ENCODE measurements around the gene PARD3B.

PARD3B gene

DNA sequence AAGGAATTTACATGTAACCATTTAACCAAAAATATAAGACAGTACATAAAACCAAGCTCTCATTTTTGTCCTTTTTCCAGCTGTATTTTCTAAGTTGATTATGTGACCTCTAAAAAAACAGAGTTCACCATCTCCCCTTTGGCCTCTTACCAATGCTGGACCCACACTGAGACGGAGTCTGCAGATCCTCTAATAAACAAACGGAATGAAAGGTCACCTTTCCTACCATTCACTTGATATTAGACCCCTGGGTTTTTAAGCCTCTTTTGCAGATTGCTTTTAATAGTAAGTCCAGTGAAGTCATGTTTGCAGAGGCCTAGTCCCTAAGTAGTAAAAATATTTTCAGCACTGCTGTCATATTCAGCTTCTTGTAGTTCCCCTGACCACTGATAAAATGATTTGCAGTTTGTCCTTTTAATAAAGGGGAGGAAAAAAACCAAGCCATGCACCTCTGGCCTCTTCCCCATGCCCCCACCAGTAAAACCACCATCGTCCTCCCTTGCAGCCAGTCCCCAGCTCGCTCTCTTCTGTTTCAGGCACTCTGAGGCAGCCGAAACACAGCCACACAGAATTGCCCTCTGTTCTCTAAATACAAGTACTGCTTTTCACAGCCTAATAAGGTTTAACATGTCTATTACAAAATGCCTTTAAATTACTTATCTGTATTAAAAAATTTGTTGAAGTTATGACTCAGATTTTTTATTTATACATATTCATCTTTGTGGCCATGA lies 427.5 kb downstream of the PARD3B start:
- DNase-seq, result no peak

DNA sequence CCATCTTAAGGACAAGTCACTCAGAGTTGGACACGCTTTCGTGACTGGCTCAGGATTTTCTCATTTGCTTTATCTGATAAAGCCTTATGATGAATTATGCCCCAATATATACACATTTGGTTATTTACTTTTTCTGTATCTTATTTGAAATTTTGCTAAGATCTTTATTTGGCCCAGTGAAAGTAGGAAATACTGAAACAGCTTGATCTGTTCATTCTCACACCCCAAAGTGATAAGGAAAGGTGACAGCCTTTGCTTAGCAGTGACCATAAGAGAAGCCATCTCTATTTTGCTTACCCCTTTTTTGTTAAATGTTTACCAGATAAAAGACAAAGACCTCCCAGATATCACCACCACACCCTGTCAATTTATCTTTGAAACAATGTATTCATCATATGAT lies 428.3 kb downstream of the PARD3B start:
- DNase-seq, result no peak

GRCh38 chr2:204974487-204974886 lies 429.2 kb downstream of the PARD3B start:
- DNase-seq, result no peak

- no peak for DNase-seq
These were observed 432.6 kb downstream of the PARD3B start for GRCh38 chr2:204977914-204978313.

GRCh38 chr2:204982303-204982702 lies 437.0 kb downstream of the PARD3B start:
- no peak for DNase-seq

DNA sequence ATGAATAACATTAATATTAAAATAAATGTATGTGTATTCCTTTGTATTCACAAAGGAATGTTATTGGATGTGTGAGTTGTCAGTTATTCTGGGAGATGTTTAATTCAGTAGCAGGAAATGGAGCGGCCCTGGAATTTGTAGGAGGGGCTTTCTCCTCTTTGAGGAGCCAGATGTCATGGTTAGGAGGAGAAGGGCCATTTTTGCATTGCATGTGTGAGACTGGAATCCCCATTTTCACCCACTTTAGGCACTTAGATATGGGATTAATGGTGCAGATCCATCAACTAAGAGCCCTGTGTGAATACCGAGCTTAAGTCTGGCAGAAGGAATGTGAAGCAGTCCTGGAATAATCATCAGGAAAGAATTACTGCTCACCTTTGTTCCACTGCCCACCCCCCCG lies 439.2 kb downstream of the PARD3B start:
- DNase-seq, result no peak

DNA sequence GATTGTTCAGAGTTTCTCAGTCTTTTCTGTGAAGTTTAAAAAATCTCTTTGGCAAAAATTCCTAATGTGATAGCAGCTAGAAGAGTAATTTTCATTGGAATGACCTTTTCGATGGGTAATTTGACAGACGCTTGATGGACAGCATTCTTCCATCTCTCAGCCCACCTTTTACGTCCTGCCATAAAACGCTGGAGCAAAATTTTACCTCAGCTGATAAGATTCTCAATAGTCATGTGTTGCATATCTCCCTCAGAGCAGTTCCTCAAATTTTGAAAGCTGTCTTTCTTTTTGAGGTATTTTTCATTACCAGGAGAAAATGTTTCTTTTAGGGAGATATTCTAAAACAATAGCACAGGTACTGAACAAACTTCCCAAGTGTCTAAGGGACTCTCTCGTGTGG lies 441.4 kb downstream of the PARD3B start:
- no peak for DNase-seq

GRCh38 chr2:204988836-204989235 lies 443.6 kb downstream of the PARD3B start:
- no peak for DNase-seq

- no peak for DNase-seq
These were observed 444.6 kb downstream of the PARD3B start for GRCh38 chr2:204989877-204990276.

- DNase-seq, result peak; percentile 34
These were observed 456.2 kb downstream of the PARD3B start for GRCh38 chr2:205001300-205001966.

DNA sequence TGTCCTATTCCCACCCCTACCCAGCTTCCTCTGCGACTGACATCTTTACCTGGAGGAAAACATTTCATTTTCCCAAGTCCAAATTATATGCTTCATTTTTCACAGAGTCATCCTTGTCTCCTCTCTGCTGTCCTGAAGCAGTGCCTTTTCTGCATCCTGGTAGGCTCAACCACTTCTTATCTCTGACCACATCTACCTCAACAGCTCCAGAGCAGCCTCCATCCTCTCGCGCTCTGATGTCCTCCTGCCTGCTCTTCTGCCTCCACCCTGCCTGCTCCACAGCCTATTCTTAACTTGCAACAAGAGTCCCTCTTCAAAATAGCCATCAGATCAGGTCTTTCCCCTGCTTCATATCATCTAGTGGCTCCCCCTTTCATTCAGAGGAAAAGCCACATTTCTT lies 457.1 kb downstream of the PARD3B start:
- DNase-seq, result no peak

GRCh38 chr2:205003288-205003687 lies 458.0 kb downstream of the PARD3B start:
- DNase-seq, result no peak

GRCh38 chr2:205010196-205010595 lies 464.9 kb downstream of the PARD3B start:
- DNase-seq, result no peak

DNA sequence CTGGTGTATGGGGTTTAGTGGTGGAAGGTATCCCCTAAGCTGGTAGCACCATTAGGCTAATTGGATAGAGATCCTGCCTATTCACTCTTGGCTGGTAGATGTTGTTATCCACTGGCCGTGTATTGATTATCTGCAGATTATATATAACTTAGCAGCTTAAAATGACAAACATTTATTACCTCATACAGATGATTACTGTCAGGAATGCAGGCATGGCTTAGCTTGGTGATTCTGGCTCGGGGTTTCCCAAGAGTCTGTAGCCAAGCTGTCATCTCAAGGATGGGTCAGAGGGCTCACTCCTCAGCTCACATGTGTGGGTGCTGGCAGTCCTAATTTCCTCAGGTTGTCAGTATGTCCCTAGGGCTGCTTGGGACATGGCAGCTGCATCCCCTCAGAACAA lies 465.8 kb downstream of the PARD3B start:
- DNase-seq, result no peak

DNA sequence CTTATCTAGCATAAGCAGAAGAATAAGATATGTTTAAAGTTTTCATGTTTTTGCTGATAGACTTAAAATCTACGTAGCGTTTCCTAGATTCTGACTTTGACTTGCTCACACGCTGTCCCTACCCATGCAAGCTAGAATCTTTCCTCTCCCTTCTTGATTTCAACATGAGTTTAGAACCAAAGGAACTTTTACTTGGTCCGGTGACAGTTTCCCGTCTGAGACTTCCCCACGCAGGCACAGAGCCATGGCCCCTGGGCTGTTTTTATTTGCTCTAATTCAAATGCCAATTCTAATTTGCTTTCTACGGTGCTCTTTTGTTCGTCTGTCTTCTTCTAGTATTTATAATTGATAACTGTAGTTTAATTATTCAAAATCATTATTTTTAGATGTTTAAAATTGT lies 467.7 kb downstream of the PARD3B start:
- DNase-seq, result no peak

DNA sequence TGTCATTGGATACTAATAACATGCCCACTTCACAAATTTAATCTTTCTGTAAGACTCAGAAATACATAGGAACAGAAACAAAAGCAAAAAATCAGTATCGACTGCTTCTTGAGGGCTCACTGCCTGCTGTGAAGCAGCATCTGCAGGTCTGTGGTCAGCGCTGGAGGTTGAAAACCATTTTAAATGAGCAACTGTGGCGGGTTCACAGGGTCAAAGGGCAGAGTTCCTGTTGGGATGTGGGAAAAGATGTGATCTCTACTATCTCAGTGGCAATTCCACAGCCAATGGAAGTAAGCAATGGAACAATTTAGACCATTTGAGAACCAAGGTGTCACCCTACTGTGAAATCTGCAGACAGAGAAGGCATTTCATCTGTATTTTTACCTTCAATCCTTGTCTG lies 468.3 kb downstream of the PARD3B start:
- no peak for DNase-seq

GRCh38 chr2:205014201-205014600 lies 468.9 kb downstream of the PARD3B start:
- DNase-seq, result no peak

DNA sequence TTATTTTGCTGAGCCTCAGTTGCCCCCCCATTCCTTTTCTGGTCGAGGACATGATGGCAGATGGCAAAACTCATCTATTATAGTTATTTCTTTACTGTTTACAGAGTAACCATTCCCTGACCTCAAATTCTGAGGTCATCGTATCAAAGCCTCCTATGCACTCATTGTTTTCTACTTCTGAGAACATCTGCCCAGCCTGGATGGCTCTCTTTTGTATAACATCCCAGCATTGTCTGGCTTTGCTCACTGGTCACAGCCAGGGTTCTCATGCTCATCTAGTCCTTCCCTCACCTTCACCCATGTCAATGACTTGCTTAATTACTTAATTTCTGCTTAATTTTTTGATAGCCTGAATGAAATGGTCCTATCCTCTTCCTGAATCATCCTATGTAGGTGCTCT lies 472.1 kb downstream of the PARD3B start:
- DNase-seq, result peak; percentile 48

DNA sequence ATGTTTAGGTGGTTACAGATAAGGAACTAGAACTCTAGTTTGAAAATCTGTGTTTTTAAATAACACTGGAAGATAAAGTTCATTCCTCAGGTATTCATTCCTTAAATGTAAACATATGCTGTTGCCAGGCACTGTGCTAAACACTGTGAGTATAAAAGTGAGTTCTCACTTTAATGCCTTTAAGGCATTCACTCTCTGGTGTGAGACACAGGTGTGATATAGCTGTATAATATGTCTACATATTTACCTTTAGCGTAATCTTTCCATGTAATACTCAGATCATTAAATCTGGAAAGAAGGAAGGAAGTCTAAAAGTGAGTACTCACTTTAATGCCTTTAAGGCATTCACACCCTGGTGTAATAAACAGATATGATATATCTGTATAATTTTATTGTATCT lies 472.6 kb downstream of the PARD3B start:
- DNase-seq, result no peak

DNA sequence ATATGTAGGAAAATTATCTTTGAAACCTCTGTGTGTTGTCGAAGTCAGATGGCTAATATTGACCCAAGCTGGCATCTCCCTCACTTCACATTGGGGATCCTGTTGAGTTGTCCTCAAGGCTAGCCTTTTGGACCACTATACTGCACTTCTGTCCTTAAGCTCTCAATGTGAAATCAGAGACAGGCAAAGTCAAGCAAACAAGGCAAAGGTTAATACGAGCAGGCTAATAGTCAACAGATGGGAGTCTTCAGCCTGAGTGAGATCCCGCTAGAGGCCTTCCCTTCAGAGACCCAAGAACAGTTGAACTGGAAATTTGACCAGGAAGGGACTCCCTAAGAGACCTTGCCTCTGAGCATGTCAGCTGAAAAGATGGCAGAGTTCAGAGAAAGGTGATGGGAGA lies 475.4 kb downstream of the PARD3B start:
- DNase-seq, result no peak

- DNase-seq, result no peak
These were observed 477.6 kb downstream of the PARD3B start for GRCh38 chr2:205022841-205023240.

DNA sequence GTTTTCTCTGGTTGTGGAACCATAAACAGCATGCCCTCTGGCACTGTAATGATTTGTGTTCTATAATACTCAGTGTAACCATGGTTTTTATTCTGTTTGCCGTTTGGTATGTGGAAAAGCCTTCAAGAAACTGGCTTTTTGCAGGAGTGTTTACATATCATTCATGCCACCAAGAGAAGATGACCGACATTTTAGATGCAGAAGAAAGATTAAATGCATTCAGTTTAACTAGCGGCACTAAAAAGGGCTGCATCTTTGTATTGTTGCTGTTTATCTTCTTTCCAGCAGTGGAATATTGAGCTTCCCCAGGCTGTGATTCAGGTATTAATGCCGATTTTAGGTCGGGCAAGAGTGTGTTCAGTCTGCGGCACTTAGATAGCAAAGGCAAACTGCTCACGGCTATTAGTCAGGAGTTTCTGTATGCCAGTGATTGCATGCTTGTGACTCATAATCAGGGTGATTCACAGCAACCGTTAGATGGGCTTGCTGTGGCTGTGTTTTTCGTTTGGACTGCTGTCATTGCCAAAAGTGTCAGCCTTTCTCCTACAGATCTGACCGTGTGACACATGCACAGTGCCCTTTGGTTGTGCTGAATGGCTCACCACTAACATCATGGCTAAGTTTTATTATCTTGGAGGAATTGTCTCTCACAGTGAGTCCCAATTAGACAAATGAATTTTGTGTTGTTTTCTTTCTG lies 479.7 kb downstream of the PARD3B start:
- DNase-seq, result peak; percentile 12

DNA sequence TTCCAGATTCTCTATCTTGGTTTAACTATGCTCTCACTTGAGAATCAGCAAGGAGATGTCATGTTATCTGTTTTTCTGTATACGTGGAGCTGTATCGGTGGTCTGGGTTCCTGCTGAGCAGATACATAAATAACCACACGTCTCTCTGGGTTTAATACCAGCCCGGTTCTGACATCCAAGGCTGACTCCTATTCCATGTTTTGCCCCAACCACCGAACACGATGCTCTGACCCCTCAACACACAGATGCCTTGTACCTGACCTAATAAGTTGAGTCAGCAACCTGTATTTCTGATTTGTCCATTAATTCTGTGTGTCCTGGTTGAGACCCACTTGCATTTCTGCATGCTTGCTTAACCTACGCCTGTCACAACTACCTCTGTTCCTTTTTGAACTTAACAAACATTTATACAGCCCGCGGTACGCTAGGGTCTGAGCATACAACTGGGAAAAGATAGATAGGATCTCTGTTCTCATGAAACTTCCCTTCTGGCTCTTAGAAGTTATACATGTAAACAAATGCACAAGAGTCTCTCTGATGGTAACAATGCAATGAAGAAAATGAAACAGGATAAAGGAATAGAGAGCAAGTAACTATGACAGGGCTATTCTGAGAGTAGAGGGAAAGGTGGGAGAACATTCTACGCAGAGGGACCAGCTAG lies 480.4 kb downstream of the PARD3B start:
- no peak for DNase-seq

GRCh38 chr2:205030695-205031094 lies 485.4 kb downstream of the PARD3B start:
- DNase-seq, result no peak

All from DMS153 (cell line).